AG04449 (cell line): ENCODE results near the gene SPINK2.

ENCODE experiments used
- CTCF ChIA-PET: fragments of 350-600 bp; formaldehyde crosslinking; extraction: SDS; loops from one replicate; lab custom pipeline; 2021; ENCODE audit warnings: antibody characterized with exemption; lab: Yijun Ruan, JAX
- POLR2A ChIA-PET: fragments of 400-600, 350-600 bp; formaldehyde crosslinking; extraction: SDS; loops from one replicate; lab custom pipeline; 2020; ENCODE audit warnings: antibody characterized with exemption, inconsistent platforms; lab: Yijun Ruan, JAX
- DNase-seq: peaks from one replicate; pipeline ENCODE4 v3.0.0-alpha.2; 2010; ENCODE audit warnings: low read depth, low spot score
- H3K4me3 ChIP-seq: 2 replicates; pipeline ENCODE4 v1.5.1; 2011; ENCODE audit warnings: low read depth, mild to moderate bottlenecking, control low read depth, low read length
- TF ChIP-seq, protein P1 (sequence below): IDR thresholded peaks from one replicate; pipeline ENCODE4 v1.5.1; 2011; ENCODE audit warnings: mild to moderate bottlenecking, moderate library complexity, low read length, control low read depth, inconsistent platforms; ENCODE audit not compliant: insufficient read depth; ENCODE audit errors: missing control alignments

The SPINK2 gene

DNA sequence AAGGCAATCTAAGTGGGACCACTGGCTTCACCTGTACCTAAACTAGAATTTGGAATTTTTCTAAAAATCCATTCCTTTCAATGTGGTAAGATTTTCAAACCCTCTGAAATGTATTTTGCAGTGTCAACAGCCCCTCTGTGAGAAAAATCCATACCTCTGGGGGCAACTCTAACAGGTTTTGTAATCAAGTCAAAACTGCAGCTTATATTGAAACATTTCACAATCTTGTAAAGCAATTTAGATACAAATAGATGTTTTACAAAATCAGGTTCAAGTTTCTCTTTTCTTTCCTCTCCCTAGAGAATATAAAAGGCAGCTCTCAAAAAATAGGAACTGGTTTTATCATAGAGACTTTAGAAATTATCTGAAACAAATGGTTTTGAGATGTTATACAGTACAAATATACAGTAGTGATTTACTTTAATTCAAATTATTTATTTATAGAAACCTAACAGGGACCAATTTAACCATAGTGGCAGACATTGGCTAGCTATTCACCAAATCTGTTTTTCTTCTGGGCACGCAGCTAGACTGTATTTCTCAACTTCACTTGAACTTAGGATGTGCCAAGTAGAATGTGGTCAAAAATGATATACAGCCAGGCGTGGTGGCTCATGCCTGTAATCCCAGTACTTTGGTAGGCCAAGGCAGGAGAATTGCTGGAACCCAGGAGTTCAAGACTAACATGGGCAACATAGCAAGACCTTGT is 36.3 kb upstream of the SPINK2 start:
- POLR2A ChIA-PET, result no interaction called here
- no peak for DNase-seq
- H3K4me3 ChIP-seq, result no peak overlapping the region
- CTCF ChIA-PET, result interaction anchor here (0.5 to 2.8 kb wide), 3 partner anchors 10 to 1553 kb away, joined by 3 to 14 read pairs (median 4); no protein-coding TSS in a partner anchor
- TF ChIP-seq, protein P1, sequence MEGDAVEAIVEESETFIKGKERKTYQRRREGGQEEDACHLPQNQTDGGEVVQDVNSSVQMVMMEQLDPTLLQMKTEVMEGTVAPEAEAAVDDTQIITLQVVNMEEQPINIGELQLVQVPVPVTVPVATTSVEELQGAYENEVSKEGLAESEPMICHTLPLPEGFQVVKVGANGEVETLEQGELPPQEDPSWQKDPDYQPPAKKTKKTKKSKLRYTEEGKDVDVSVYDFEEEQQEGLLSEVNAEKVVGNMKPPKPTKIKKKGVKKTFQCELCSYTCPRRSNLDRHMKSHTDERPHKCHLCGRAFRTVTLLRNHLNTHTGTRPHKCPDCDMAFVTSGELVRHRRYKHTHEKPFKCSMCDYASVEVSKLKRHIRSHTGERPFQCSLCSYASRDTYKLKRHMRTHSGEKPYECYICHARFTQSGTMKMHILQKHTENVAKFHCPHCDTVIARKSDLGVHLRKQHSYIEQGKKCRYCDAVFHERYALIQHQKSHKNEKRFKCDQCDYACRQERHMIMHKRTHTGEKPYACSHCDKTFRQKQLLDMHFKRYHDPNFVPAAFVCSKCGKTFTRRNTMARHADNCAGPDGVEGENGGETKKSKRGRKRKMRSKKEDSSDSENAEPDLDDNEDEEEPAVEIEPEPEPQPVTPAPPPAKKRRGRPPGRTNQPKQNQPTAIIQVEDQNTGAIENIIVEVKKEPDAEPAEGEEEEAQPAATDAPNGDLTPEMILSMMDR, result no peak

DNA sequence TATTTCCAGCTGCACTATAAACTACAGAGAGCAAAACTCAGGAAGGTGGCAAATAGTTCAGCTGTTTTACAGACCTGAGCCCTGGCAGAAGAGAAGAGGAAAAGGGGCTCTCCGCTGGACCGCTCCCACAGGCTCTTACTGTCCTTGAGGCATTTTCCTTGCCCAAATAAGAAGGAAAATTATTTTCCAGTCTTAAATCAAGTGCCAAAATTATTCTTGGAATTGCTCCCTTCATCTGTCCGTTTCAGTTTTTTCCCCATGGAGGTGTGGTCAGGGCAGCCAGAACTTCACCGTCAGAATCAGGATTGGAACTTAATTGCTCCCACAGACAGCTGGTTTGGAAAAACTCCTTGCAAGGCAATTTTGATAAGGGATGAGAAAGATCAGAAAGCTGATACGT is 35.2 kb upstream of the SPINK2 start:
- no peak overlapping the region for H3K4me3 ChIP-seq
- TF ChIP-seq, protein P1, result no peak
- ChIA-PET POLR2A (no interaction called here), CTCF (interaction anchor here (2.8 kb wide), 1 partner anchor 20 kb away, joined by 14 read pairs; no protein-coding TSS in a partner anchor)
- no peak for DNase-seq

DNA sequence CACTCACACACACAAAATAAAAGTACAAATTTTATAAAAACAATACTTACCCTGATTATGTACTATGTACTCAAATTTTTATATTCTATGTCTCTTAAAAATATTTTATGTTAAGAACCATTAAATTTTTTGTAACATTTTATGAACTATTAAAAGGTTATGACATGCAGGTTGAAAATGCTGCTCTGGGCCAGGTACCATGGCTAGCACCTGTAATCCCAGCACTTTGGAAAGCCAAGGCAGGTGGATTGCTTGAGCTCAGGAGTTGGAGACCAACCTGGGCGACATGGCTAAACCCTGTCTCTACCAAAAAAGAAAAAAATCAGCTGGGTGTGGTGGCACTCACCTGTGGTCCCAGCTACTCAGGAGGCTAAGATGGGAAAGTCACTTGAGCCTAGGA is 29.4 kb upstream of the SPINK2 start:
- no peak for DNase-seq
- ChIA-PET POLR2A (no interaction called here), CTCF (interaction anchor here (2.9 kb wide), 1 partner anchor 14 kb away, joined by 12 read pairs; no protein-coding TSS in a partner anchor)
- TF ChIP-seq, protein P1, result no peak
- no peak overlapping the region for H3K4me3 ChIP-seq

DNA sequence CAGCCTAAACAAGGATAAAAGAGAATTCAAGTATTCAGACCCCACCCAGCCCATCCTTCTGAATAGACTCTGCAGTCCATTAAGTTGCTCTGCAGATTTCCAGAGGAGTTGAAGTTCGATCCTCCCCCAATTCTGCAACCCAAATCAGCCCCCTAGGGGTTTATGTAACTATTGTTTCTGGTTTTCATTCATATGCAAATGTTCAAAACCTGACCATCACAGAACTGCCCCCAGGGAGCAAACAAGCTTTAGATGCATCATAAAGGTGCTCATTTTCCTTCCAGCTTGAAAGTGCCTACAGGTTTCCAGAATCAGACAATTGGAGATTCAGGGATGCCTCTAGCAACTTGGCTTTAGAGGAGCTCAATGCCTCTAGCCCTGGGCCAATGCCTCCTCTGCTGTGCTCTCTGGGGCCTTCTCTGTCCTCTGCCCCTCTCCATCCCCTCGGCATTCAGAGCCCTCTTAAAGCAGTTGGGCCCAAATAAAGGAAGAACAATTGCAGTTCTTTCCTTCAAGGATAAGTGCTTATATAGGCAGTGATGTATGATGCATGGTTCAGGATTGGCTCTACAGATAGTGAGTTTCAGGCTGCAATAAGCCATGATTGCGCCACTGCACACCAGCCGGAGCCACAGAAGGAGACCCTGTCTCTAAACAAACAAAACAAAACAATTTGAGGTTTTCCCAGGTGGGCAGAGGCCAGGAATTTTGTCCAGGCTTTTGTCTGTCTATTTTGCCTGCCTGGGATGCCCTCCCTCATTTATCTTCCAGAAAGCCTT is 23.5 kb upstream of the SPINK2 start:
- CTCF ChIA-PET, result interaction anchor here (1.4 kb wide), 1 partner anchor 8 kb away, joined by 7 read pairs; no protein-coding TSS in a partner anchor
- H3K4me3 ChIP-seq, result no peak overlapping the region
- DNase-seq, result no peak
- TF ChIP-seq, protein P1, result no peak
- POLR2A ChIA-PET, result no interaction called here

DNA sequence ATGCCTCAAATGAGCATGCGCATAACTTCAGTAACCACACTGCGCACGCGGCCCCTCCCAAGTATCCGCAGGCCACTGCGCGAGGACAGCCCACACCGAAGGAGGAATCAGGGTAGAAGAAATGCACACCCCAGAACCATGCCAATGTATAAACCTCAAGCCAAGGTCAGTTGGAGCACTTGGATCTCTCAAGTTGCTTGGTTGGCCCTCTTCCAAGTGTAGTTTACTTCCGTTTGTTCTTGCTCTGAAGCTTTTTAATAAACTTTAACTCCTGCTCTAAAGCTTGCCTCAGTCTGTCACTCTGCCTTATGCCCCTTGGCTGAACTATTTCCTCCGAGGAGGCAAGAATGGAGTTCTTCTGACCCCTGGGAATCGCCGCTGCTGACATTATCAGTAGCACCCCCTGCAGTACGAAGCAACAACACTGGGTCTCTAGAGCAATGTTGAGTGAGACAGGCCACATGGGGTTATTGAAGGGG is 22.0 kb upstream of the SPINK2 start:
- TF ChIP-seq, protein P1, result no peak
- CTCF ChIA-PET, result no interaction called here
- no peak for DNase-seq
- no peak overlapping the region for H3K4me3 ChIP-seq
- POLR2A ChIA-PET, result no interaction called here

DNA sequence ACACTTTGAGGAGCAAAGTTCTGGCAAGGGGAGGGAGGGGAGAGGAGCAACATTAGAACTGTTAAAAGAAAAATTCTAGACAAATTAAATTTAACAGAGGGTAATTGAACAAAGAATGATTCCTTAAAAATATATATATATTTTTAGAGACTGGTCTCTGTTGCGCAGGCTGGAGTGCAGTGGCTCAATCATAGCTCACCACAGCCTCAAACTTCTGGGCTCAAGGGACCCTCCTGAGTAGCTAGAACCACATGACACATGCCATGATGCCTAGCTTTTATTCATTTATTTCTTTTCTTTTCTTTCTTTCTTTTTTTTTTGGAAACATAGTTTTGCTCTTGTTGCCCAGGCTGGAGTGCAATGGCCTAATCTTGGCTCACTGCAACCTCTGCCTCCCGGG is 19.1 kb upstream of the SPINK2 start:
- TF ChIP-seq, protein P1, result no peak
- CTCF ChIA-PET, result interaction anchor here (0.7 to 9.4 kb wide), 4 partner anchors 9 to 892 kb away, joined by 3 to 110 read pairs (median 3); partner anchors contain the start of gene CEP135
- POLR2A ChIA-PET, result no interaction called here
- no peak for DNase-seq
- H3K4me3 ChIP-seq, result no peak overlapping the region
